Measurements from ENCODE around the gene TMEM212.
"Not testable (repeated sequence)": the region's sequence is repeated elsewhere in the genome, so short reads cannot be mapped to it uniquely, and the experiment has no call there.

The TMEM212 gene

DNA sequence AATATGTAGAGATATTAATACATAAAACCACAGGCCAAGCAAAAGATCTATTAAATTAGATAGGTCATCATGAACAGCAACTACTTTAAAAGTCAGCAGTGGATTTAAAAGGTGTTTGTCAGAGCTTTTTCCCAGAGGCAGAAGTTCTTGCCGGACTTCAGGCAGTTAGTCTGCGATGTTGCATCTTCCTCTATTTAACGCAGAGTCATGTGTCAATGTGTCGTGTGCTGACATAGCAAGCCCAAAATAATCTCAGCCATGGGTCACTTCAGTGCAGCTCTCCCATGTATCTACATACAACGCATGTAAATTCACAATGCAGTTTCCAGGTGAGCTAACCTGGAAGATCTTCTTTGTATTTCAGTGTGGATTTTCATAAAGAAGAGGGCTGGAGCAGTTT, 8.0 kb upstream of the TMEM212 start:
- DNase-seq: peak; percentile 14

DNA sequence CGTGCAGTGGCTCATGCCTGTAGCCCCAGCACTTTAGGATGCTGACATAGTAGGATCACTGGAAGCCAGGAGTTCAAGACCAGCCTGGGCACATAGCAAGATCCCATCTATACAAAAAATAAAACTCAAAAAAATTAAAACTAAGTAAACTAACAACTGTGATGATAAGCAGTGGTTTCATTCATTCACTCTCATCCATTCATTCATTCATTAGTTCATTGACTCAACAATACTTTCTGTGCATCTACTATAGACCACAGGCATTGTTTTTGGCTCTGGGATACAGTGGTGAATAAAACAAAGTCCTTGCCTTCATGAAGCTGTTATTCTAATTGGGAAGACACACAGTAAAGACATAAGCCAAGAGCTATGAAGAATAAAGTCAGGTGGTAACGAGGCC, 7.5 kb upstream of the TMEM212 start:
- no peak for DNase-seq

DNA sequence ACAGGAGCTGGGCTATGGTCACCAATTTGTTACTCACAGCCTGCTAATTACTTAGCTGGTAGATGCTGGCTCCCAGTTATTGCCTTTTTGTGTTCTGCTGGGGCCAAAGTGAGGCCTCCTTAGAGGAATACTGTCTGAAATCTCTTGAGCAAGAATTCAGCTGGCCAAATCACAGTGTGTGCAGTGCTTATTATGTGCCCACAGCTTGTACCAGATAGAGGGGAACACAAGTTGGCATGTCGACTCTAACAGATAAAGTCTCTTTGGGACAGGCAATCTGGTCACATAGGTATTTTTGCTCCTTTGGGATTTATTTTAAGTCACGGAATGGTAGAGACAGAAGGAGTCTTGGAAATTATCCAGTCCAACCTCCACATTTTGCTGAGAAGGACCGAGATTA, 6.3 kb upstream of the TMEM212 start:
- DNase-seq: no peak

DNA sequence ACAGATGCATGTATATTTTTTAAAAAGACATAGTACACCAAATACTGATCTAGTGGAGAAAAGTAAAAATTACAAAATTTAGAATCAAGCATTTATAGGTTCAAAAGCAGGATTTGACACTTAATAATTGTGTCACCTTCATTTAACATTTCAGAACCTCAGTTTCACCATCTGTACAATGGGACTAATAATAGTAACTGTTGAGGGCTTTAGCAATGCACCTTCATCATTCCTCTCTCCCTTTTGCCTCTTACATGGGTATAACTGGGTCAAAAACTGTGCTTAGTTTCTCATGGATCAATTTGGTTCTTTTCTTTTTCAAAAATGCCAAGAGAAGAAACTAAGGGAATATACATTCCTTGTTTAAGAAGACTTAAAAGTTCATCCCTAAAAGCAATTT, 5.5 kb upstream of the TMEM212 start:
- no peak for DNase-seq

DNA sequence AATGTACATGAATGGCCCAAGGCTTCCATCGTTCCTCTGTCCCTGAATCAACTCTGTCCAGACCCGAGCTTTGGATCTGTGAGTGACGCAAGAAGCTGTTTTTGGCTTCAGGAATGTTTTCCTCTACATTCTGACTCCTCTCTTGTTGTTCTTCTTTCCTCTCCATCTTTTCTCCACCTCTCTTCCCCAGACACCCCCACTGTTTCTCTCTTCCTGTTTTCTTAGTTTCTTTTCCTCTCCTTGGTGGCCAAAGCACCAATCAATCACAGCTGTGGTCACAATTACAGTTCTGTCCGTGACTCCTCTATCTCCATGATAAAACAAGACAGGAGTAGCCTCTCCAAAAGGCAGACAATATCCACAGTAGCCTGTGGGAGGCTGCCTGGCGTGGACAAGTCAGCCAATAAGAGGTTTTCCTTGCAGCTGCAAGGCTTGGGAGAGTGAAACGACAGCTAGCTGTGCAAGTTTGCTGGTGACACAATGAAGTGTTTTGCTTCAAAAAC, 4.9 kb upstream of the TMEM212 start:
- peak; percentile 76 for DNase-seq

GRCh38 chr3:171839270-171839669, 3.9 kb upstream of the TMEM212 start:
- no peak for DNase-seq

GRCh38 chr3:171840445-171840810, 2.7 kb upstream of the TMEM212 start:
- no peak for DNase-seq

- DNase-seq: no peak
Observed at GRCh38 chr3:171840811-171841619, 2.1 kb upstream of the TMEM212 start.

- no peak for DNase-seq
Observed at GRCh38 chr3:171841620-171842000, 1.5 kb upstream of the TMEM212 start.

DNA sequence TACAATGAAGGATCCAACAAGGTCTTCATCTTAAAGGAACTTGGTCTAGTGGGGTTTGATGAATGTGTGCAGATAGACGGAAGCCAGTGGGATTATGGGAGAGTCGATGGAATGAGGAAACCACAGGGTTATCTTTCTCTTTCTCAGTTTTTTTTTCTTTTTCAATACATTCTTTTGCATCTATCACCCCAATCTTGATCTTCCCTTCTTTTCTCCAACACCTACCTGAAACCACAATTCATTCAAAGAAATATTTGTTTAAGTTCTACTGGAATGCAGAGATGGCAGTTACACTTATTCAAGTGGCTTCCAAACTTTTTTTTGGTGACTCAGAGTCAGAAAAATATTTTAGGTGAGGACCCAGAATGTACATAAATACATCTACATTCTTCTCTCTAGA, 1.7 kb downstream of the TMEM212 start:
- no peak for DNase-seq

DNA sequence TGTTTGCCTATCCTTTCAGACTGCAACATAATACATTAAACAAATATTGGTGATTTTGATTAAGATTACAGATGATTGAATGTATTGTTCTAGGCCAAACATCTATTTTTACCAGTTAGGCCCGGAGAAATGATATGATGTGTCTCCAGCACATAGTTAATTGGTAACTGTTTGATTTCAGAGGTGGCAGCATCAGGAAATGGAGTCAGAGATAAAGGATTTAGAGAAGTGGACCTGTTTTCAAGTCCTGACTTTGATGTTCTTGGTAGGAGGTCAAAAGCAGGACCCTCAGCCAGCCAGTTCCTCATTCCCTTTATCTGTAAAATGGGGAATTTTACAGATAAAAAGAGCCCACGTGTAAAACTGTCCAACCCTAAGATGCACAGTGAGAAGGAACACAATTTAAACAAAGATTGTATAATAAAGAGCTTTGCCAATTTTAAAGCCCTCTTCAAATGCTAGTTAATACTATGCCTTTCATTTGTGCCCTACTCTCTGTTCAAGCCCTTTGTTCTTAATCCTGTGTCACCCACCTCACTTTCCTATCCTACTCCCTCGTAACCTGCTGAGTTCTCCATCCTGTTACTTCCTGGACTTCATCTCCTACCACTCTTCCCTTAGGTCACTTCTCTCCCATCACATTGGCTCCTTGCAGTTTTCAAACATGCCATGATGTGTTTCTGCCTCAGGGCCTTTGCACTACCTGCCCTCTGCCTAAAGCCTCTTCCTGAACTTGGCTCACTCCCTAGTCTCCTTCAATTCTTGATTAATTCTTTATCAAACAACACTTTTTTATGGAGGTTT, 2.5 kb downstream of the TMEM212 start:
- no peak for DNase-seq

DNA sequence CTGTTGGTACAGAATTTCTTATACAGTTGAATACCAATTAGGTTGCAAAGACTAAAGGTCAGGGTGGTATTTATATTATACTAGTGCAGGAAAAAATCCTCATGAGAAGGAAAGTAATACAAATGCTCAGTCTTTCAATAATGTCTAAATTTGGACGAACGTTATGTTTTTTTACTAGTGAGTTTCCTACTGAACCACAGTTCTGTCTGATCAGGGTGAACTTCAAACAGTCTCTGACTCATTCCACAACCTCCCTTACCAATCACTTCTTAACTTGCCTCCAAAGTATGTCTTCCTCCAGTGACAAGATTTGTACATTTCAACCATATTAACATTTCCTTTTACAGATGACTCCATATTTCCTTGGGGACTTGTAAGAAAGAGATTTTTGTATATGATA, 3.4 kb downstream of the TMEM212 start:
- DNase-seq: no peak

GRCh38 chr3:171847133-171847532, 4.0 kb downstream of the TMEM212 start:
- no peak for DNase-seq

- DNase-seq: no peak
Observed at GRCh38 chr3:171847595-171848259, 4.6 kb downstream of the TMEM212 start.

GRCh38 chr3:171849617-171850319, 6.6 kb downstream of the TMEM212 start:
- no peak for DNase-seq

DNA sequence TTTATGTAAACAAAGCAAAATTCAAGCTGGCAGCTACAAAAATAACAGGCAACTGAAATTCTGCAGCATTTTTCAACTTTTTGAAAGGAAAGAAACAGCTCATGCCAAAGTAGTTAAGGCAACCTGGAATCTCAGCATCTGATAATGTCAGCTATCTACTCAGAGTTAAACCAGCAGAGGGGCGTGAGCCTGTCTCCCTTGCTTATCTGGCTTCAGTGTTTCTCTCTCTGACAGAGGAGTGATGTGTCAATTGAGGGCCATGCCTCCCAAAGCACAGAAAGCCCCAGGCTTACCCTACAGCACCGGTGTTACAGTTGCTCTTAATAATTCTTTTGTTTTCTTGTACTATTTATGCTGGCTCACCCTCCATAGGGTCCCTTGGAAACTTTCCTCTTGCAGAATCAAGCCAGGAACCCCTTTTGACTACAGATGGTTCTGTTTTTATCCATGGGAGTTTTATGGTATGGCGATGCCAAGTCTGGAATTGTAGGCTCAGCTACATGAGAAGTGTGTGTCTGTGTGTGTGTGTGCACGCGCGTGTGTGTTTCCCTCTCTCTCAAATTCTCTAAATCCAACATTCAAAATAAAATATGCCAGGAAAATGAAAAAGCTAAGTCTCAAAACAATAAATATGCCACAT, 7.3 kb downstream of the TMEM212 start:
- no peak for DNase-seq

DNA sequence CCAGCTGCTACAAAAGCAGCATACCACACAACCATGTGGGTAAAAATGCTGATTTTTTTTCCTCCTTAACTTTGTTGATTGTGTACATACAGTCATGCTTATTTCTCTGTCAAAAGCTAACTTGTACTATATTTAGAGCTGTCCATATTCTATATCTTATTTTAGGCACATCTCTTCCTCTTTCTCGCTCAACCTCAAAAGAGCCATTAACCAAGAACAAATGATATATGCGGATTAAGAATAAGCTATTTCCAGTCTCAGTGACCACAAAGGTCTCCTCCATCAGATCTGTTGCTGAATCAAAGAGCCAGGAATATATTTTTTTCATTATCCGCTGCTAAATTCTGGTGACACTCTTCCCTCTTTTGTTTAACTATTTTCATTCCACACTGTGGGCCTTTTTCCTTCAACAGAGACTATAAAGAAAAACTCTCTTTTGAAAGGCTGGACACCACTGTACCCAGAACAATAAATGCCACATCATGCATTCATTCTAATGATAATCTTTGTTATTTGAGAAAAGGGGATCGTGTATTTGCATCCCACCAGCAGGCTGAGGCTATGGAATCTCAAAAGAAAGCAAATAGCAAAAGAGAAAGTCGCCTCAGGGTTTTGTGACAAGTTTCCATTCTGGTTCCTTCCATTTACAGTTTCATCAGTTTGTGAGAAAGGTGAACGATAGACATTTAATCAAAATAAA, 8.0 kb downstream of the TMEM212 start:
- DNase-seq: no peak

GRCh38 chr3:171851660-171852058, 8.5 kb downstream of the TMEM212 start:
- DNase-seq: no peak

- no peak for DNase-seq
Observed at GRCh38 chr3:171854649-171855305, 11.6 kb downstream of the TMEM212 start.

GRCh38 chr3:171858770-171859169, 15.6 kb downstream of the TMEM212 start:
- not testable (repeated sequence) for DNase-seq

DNA sequence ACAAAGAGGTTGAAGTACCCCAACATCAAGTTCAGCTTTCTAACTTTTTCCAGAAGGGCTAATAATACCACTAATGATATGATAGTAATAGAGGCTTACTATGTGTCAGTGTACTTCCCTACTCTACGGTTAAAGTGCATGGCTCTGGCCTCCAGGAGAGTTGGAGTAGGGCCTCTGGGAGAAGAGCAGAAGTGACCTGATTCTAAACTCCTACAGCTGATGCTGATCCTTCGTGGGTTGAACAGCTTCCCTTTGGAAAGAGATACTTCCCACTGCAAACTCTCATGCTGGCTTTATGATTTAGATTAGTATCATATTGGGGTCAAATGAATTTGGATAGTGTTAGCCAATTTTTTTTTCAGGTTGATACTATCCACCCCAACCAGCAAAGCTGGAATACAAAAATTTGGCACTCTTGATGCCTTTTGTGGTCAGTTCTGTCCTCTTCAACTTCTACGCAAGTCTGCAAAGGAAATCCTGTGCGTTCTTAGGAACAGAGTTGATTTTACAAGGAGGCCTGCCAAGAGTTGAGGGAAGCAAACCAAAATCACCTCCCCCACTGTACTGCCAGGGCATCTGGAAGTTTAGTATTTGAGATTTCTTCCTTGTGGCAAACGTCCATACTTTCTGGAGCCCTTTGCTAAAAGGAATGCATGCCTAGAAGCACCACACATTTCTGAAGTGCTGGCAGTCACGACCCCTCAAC, 17.8 kb downstream of the TMEM212 start:
- DNase-seq: no peak
